ENCODE results near the gene HIPK3.

The HIPK3 gene

DNA sequence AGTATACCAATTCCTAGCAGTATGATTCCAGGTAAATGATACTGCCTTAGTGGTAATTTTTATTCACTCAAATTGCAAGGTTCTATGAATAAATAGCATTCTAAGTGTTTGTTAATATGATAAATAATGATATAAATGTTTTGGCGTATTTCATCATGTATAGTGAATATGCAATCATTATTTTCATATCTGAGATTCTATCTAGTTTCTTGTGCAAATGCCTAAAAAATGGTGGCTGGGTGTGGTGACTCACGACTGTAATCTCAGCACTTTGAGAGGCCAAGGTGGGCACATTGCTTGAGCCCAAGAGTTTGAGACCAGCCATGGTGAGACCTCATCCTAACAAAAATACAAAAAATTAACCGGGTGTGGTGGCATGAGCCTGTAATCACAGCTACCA is 13.9 kb downstream of the HIPK3 start:
- H3K36me3 ChIP-seq (replicated peaks) = no peaks in the 10 kb centered on the region
- H3K27me3 ChIP-seq (replicated peaks) = no peaks in the 10 kb centered on the region
- no peak for DNase-seq
- H3K27ac ChIP-seq = no peak overlapping the region
- H3K4me3 ChIP-seq (ENCODE audit: low read depth, low read length) = no peak overlapping the region
- no peak for TF ChIP-seq CTCF (IDR thresholded peaks at IDR 0.05; ENCODE audit: low read depth, low read length, missing control alignments)
- in situ Hi-C loops (cut with HindIII; ENCODE audit: low pct_ligation_motif_present, low sequenced_read_pairs) = no loop called here

- in situ Hi-C loops (cut with HindIII; ENCODE audit: low pct_ligation_motif_present, low sequenced_read_pairs) = no loop called here
- TF ChIP-seq CTCF (IDR thresholded peaks at IDR 0.05; ENCODE audit: low read depth, low read length, missing control alignments) = no peak
- Histone ChIP-seq H3K27me3 (replicated peaks) (no peaks in the 10 kb centered on the region), H3K27ac (no peak overlapping the region), H3K4me3 (ENCODE audit: low read depth, low read length) (no peak overlapping the region), H3K36me3 (replicated peaks) (no peaks in the 10 kb centered on the region)
- no peak for DNase-seq
Observed at GRCh38 chr11:33272338-33273107, 15.3 kb downstream of the HIPK3 start.

- Histone ChIP-seq H3K36me3 (replicated peaks) (no peaks in the 10 kb centered on the region), H3K27me3 (replicated peaks) (no peaks in the 10 kb centered on the region), H3K27ac (no peak overlapping the region), H3K4me3 (ENCODE audit: low read depth, low read length) (no peak overlapping the region)
- no peak for DNase-seq
- TF ChIP-seq CTCF (IDR thresholded peaks at IDR 0.05; ENCODE audit: low read depth, low read length, missing control alignments) = no peak
- in situ Hi-C loops (cut with HindIII; ENCODE audit: low pct_ligation_motif_present, low sequenced_read_pairs) = no loop called here
Observed at GRCh38 chr11:33273656-33274055, 16.5 kb downstream of the HIPK3 start.

DNA sequence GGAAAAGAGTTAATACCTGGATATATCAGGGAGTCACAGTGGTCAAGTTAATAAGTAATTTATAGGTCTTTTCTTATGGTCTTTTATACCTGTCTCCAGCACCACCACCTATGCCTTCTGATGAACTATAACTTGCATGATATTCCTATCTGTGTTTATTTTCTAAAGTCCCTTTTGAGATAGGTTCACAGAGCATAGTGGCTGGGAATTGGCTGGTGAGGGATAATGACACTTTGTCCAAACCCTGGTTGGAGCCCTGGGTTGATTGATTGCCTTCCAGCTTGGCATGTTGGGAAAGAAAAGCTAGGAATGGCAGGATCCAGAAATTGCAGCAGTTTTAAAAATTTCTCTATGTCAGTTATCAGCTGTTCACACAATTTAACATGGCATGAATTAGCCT is 23.2 kb downstream of the HIPK3 start:
- no peaks in the 10 kb centered on the region for H3K36me3 ChIP-seq (replicated peaks)
- no peak overlapping the region for H3K27ac ChIP-seq
- H3K27me3 ChIP-seq (replicated peaks) = no peaks in the 10 kb centered on the region
- H3K4me3 ChIP-seq (ENCODE audit: low read depth, low read length) = no peak overlapping the region
- TF ChIP-seq CTCF (IDR thresholded peaks at IDR 0.05; ENCODE audit: low read depth, low read length, missing control alignments) = no peak
- no peak for DNase-seq
- in situ Hi-C loops (cut with HindIII; ENCODE audit: low pct_ligation_motif_present, low sequenced_read_pairs) = no loop called here

DNA sequence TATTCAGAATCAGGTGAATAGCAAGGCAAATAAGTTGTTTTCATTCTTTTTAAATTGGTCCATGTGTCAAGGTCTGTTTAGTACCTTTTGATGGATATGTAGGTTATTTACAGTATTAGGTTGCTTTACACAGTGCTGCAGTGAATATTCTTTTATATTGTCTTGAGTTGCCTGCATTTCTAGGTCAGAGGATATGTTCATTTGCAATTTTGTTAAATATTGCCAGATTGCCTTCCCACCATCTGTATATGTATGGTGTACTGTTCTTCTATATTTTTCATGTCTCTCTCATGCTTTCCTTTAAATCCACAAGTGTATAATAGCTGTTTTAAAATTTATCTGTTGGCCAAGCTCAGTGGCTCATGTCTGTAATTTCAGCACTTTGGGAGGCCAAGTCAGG is 24.6 kb downstream of the HIPK3 start:
- H3K4me3 ChIP-seq (ENCODE audit: low read depth, low read length) = no peak overlapping the region
- H3K27ac ChIP-seq = no peak overlapping the region
- H3K27me3 ChIP-seq (replicated peaks) = no peaks in the 10 kb centered on the region
- peaks cover 3% of the 10 kb centered on the region for H3K36me3 ChIP-seq (replicated peaks)
- in situ Hi-C loops (cut with HindIII; ENCODE audit: low pct_ligation_motif_present, low sequenced_read_pairs) = no loop called here
- no peak for DNase-seq
- TF ChIP-seq CTCF (IDR thresholded peaks at IDR 0.05; ENCODE audit: low read depth, low read length, missing control alignments) = no peak

DNA sequence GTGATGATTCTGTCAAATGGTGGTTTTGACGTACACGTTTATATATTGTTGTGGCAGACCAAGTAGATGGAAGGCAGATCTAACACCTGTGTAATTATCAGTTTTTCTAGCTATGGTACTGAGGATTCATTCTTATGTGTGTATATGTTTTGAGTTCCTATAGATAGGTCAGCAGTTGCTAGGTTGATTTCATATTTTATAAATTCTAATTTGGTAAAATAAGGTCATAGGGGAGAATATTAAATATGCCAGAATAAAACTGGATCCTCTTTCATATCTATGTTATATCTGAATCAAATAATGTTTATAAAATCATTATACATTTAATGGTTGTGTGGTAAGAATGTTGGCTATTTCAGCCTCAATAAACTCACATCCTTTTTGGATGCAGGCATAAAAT is 27.6 kb downstream of the HIPK3 start:
- no peak overlapping the region for H3K4me3 ChIP-seq (ENCODE audit: low read depth, low read length)
- TF ChIP-seq CTCF (IDR thresholded peaks at IDR 0.05; ENCODE audit: low read depth, low read length, missing control alignments) = no peak
- H3K27me3 ChIP-seq (replicated peaks) = no peaks in the 10 kb centered on the region
- no peak for DNase-seq
- H3K27ac ChIP-seq = no peak overlapping the region
- peaks cover 6% of the 10 kb centered on the region for H3K36me3 ChIP-seq (replicated peaks)
- in situ Hi-C loops (cut with HindIII; ENCODE audit: low pct_ligation_motif_present, low sequenced_read_pairs) = no loop called here

All from brain microvascular endothelial cell (primary cell).